NCI-H187 (cell line): ENCODE measurements around the gene PPP2R5B.
A peak's percentile ranks its signal among the peaks of the same experiment; 100 is the strongest.

Source experiments
- DNase-seq, 2 experiments: peaks; one replicate each; lab custom pipeline; 2025; lab: John Stamatoyannopoulos, UW

Gene PPP2R5B

GRCh38 chr11:64923944-64924909 is at the start of gene PPP2R5B:
Gene PPP2R5B, plus strand, starts transcription at chr11:64924689. Its CDS starts 1,046 bp downstream, at chr11:64925735.
- DNase-seq: peak; percentile 78 to 84

- no peak for DNase-seq
Observed at GRCh38 chr11:64875369-64876228, 48.9 kb upstream of the PPP2R5B start.

- no peak for DNase-seq
Observed at GRCh38 chr11:64876229-64876750, 48.2 kb upstream of the PPP2R5B start.

- DNase-seq: no peak
Observed at GRCh38 chr11:64876835-64877341, 47.6 kb upstream of the PPP2R5B start.

- no peak for DNase-seq
Observed at GRCh38 chr11:64877390-64878222, 46.9 kb upstream of the PPP2R5B start.

GRCh38 chr11:64878223-64878493 is 46.3 kb upstream of the PPP2R5B start:
- peak in 1 of 2 experiments; percentile 69 for DNase-seq

GRCh38 chr11:64878494-64879243 is 45.8 kb upstream of the PPP2R5B start, which contains the start of gene EHD1:
Gene EHD1, minus strand, starts transcription at chr11:64878621. Its CDS starts 157 bp downstream, at chr11:64878464.
- DNase-seq: peak; percentile 98

- no peak for DNase-seq
Observed at GRCh38 chr11:64879244-64879900, 45.1 kb upstream of the PPP2R5B start.

- no peak for DNase-seq
Observed at GRCh38 chr11:64880240-64881001, 44.1 kb upstream of the PPP2R5B start.

GRCh38 chr11:64881476-64881875 is 43.0 kb upstream of the PPP2R5B start:
- peak in 1 of 2 experiments; percentile 53 for DNase-seq

- DNase-seq: no peak
Observed at GRCh38 chr11:64882243-64882642, 42.2 kb upstream of the PPP2R5B start.

- DNase-seq: no peak
Observed at GRCh38 chr11:64883575-64883974, 40.9 kb upstream of the PPP2R5B start.

GRCh38 chr11:64884019-64884418 is 40.5 kb upstream of the PPP2R5B start:
- DNase-seq: no peak

- DNase-seq: no peak
Observed at GRCh38 chr11:64885367-64886286, 38.9 kb upstream of the PPP2R5B start.

GRCh38 chr11:64887234-64887756 is 37.2 kb upstream of the PPP2R5B start:
- no peak for DNase-seq

- peak; percentile 14 to 18 for DNase-seq
Observed at GRCh38 chr11:64887757-64888405, 36.6 kb upstream of the PPP2R5B start.

- no peak for DNase-seq
Observed at GRCh38 chr11:64888406-64888728, 36.1 kb upstream of the PPP2R5B start.
